GM21825 (cell line): ENCODE data around the gene HEG1.

ENCODE experiments used
- ATAC-seq: cut with Tn5 transposase; IDR thresholded peaks from one replicate; pipeline ENCODE4 v1.9.1; 2021; ENCODE audit warnings: mild to moderate bottlenecking, moderate library complexity; ENCODE audit not compliant: unreplicated experiment

Gene HEG1

GRCh38 chr3:124918524-124918923 is 137.3 kb downstream of the HEG1 start:
- no peak for ATAC-seq

GRCh38 chr3:124916837-124917409 is 138.9 kb downstream of the HEG1 start:
- ATAC-seq, result no peak
